Stimulated activated CD8-positive, alpha-beta memory T cell treated with anti-CD3 and anti-CD28 coated beads, Interleukin-7, amount 100 ng/mL, for 4 hours (primary cell): ENCODE results near the gene AOC2.
A peak's percentile ranks its signal among the peaks of the same experiment; 100 is the strongest.
"Not testable (repeated sequence)": the region's sequence is repeated elsewhere in the genome, so short reads cannot be mapped to it uniquely, and the experiment has no call there.

Experiments
- DNase-seq, 2 donors: peaks; one replicate each; pipeline ENCODE4 v3.0.0-alpha.2; 2020; ENCODE audit warnings: low read depth in 2 of 2

AOC2 gene

GRCh38 chr17:42832934-42833766 lies 11.2 kb upstream of the AOC2 start, which contains the start of gene PSME3:
PSME3 (plus strand) TSS chr17:42833397; CDS start chr17:42833632, 235 bp downstream.
- peak; percentile 83 to 88 for DNase-seq

- no peak for DNase-seq
These were observed 10.5 kb upstream of the AOC2 start for GRCh38 chr17:42833767-42834422.

GRCh38 chr17:42835732-42836131 lies 8.6 kb upstream of the AOC2 start:
- DNase-seq: no peak

GRCh38 chr17:42841975-42842685 lies 2.2 kb upstream of the AOC2 start:
- no peak for DNase-seq

DNA sequence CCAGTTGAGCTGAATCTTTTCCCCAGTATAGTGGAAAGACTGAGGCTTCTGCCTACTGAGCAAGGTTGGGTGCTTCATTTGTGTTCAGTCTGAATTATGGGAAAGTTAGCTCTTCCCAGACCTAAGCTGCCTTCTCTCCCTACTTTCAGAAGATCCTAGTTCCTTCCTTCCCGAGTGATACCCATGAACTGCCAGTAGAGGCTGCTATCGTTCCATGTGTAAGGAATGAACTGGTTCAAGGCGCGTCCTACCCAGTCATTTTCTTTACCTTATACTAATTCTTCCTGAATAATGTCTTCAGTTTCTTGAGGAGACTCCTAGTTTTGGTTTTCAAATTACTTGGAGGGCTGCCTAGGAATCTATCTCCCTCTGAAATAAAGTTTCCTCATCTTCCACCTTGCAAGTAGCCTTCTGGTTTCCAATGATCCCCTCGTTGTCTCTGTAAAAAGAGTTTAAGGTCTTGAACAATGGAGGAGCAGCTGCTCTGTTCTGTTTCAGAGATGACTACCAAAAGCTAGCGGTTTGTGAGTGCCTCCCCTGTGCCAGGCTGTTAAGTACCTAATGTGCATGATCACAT lies 934 bp upstream of the AOC2 start:
- DNase-seq: no peak

GRCh38 chr17:42844761-42845555 lies 578 bp downstream of the AOC2 start:
- no peak for DNase-seq

DNA sequence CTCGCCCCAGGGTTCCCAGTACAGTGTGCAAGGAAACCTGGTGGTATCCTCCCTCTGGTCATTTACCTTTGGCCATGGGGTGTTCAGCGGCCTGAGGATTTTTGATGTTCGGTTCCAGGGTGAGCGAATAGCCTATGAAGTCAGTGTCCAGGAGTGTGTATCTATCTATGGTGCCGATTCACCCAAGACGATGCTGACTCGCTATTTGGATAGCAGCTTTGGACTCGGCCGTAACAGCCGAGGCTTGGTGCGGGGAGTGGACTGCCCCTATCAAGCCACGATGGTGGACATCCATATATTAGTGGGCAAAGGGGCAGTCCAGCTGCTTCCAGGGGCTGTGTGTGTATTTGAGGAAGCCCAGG lies 1.2 kb downstream of the AOC2 start:
- DNase-seq: no peak

DNA sequence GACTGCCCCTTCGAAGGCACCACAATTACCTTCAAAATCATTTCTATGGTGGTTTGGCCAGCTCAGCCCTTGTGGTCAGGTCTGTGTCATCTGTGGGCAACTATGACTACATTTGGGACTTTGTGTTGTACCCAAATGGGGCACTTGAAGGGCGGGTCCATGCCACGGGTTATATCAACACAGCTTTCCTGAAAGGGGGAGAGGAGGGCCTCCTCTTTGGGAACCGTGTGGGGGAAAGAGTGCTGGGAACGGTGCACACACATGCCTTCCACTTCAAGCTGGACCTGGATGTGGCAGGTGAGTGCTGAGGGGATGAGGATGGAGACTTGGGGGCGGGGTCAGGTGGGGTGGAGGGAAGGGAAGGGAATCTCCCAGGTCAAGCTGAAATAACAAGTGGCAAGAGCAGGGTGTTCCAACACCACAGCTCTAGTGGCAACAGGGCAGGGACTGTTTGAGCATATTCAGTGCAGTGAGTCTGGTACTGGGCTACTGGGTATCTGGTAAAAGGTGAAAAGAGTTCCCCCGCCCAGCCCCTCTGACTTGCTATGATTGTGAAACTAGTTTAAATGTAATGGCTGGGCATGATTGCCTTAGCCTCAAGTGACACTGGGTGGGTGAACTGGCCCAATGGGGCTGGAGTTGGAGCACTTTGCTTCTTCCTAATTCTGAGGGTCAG lies 1.7 kb downstream of the AOC2 start:
- DNase-seq: no peak

- DNase-seq: no peak
These were observed 2.4 kb downstream of the AOC2 start for GRCh38 chr17:42846594-42847280.

GRCh38 chr17:42848093-42848492 lies 3.7 kb downstream of the AOC2 start:
- DNase-seq: no peak

- no peak for DNase-seq
These were observed 4.7 kb downstream of the AOC2 start for GRCh38 chr17:42849031-42849430.

GRCh38 chr17:42849451-42850181 lies 5.2 kb downstream of the AOC2 start:
- no peak for DNase-seq

DNA sequence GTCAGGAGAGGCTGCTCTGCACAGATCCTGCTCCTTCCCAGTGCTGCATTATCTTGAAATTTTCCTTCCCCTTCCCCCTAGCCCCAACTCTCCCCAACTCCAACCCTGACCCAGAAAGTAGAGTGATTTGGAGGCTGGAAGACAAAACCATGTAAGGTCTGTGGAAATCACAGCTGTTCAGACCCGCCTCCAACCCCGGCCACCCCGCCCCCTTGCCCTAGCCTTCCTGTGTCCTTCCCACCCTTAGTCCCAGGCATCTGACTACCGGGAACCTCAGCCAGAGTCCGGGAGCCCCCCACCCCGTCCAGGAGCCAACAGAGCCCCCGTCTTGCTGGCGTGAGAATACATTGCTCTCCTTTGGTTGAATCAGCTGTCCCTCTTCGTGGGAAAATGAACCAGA lies 6.6 kb downstream of the AOC2 start, which contains the start of gene AOC3:
Gene AOC3 (plus strand): TSS at position 246 of the 400 bp plus-strand sequence. CDS start 145 bp downstream, at position 391.
- no peak for DNase-seq

- not testable (repeated sequence) for DNase-seq
These were observed 7.2 kb downstream of the AOC2 start for GRCh38 chr17:42851371-42852240.

DNA sequence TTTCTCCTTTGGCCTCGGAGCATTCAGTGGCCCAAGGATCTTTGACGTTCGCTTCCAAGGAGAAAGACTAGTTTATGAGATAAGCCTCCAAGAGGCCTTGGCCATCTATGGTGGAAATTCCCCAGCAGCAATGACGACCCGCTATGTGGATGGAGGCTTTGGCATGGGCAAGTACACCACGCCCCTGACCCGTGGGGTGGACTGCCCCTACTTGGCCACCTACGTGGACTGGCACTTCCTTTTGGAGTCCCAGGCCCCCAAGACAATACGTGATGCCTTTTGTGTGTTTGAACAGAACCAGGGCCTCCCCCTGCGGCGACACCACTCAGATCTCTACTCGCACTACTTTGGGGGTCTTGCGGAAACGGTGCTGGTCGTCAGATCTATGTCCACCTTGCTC lies 8.0 kb downstream of the AOC2 start:
- no peak for DNase-seq

- no peak for DNase-seq
These were observed 8.6 kb downstream of the AOC2 start for GRCh38 chr17:42853004-42853403.

DNA sequence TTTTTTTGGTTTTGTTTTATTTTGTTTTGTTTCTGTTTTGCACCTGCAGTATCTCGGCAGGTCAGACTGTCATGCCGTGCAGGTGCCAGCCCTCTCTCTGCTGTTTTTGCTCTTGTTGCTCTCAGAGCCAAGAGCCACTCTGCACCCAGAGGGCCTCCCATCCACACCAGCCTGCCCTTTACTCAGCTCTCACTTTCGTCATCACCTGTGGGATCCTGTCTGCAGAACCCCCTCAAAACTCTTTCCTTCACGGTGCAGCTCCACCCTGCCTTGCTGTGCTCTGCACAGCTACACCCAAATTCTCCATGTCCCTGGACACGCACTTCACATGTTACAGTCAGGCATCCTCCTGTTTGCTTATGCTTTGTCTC lies 9.2 kb downstream of the AOC2 start:
- no peak for DNase-seq

DNA sequence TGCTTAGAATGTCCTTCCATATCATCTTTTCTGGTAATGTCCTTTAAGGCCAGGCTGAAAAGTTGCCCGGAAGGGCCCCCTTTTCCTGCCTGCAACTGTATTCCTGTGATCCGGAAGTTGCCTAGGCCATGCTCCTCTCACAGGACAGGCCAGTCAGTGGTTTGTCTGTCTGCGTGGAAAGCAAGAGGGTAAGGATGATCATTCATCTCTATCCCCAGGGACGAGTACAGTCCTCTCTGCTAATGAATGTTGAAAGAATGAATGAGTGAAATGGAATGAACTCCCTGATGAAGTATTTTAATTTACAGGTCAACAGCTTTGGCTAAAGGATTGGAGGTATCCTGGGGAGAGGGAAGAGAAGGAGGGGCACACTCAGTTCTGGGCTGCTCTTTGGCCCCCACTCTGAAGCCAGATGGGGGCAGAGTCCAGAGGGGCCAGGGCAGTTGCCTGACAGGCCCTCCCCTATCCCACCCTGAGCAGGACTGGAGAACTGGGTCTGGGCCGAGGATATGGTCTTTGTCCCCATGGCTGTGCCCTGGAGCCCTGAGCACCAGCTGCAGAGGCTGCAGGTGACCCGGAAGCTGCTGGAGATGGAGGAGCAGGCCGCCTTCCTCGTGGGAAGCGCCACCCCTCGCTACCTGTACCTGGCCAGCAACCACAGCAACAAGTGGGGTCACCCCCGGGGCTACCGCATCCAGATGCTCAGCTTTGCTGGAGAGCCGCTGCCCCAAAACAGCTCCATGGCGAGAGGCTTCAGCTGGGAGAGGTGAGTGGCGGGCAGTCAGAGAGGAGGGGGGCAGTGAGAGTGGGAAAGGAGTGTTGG lies 9.8 kb downstream of the AOC2 start:
- DNase-seq: no peak
